Peyer's patch (tissue), 4 donors: Measurements from ENCODE around the gene ISY1.
"Not testable (repeated sequence)": the region's sequence is repeated elsewhere in the genome, so short reads cannot be mapped to it uniquely, and the experiment has no call there.

ENCODE experiments used
- POLR2A ChIP-seq, 2 donors: fragments of 450-650 bp; IDR thresholded peaks; one replicate each; pipeline ENCODE4 v1.5.1; 2017; ENCODE audit warnings: antibody characterized with exemption in 2 of 2, mild to moderate bottlenecking in 2 of 2, moderate library complexity in 2 of 2
- TF ChIP-seq, protein P1 (sequence below), 6 experiments: fragments of 450-650 bp in 4 of 6; fragments of 200-600 bp in 2 of 6; sonication (generic) in 1 of 6; IDR thresholded peaks; one replicate each; pipeline ENCODE4 v1.5.1; 2017 to 2019; ENCODE audit warnings: antibody characterized with exemption in 6 of 6, mild to moderate bottlenecking in 3 of 6, moderate library complexity in 1 of 6

DNA sequence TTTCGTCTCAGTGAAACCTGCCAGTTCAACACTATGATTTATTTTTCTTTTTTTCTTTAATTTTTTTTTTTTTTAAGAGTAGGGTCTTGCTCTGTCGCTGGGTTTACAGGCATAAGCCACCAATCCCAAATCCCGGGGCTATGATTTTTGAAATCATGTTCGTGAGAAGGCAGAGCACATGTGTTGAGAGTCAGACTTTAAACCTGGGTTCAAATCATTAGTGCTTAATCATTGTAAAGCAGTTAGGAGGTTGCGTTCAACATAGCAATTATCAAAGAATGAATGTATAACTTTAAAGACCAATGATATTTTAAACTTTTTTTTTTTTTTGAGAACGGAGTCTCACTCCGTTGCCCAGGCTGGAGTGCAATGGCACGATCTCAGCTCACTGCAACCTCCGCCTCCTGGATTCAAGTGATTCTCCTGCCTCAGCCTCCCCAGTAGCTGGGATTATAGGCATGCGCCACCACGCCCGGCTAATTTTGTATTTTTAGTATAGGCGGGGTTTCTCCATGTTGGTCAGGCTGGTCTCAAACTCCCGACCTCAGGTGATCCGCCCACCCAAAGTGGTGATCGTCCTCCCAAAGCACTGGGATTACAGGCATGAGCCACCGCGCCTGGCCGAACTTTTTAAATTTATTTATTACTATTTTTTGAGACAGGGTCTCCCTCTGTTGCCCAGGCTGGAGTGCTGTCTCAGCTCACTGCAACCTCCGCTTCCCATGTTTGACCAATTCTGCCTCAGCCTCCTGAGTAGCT is 24.1 kb upstream of the ISY1 start:
- not testable (repeated sequence) for TF ChIP-seq POLR2A (IDR thresholded peaks at IDR 0.05)
- TF ChIP-seq, protein P1, sequence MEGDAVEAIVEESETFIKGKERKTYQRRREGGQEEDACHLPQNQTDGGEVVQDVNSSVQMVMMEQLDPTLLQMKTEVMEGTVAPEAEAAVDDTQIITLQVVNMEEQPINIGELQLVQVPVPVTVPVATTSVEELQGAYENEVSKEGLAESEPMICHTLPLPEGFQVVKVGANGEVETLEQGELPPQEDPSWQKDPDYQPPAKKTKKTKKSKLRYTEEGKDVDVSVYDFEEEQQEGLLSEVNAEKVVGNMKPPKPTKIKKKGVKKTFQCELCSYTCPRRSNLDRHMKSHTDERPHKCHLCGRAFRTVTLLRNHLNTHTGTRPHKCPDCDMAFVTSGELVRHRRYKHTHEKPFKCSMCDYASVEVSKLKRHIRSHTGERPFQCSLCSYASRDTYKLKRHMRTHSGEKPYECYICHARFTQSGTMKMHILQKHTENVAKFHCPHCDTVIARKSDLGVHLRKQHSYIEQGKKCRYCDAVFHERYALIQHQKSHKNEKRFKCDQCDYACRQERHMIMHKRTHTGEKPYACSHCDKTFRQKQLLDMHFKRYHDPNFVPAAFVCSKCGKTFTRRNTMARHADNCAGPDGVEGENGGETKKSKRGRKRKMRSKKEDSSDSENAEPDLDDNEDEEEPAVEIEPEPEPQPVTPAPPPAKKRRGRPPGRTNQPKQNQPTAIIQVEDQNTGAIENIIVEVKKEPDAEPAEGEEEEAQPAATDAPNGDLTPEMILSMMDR (IDR thresholded peaks at IDR 0.05), result not testable (repeated sequence)
